Measurements from ENCODE around the gene VDR. TPM values are rescaled to one million over a fixed set of nuclear protein-coding genes. Genes with fewer than 3 reads are reported as not detected.

VDR gene
- total RNA-seq, 2 experiments from 2014 or later: 62.9 to 65.5 TPM

GRCh38 chr12:47886510-47887240 is 18.1 kb downstream of the VDR start:
- DNase-seq: no peak
- ChIA-PET POLR2A (interaction anchor here (1.3 to 12.6 kb wide), 4 partner anchors 8 to 54 kb away, joined by 3 to 205 read pairs (median 44); partner anchors contain the start of gene VDR), CTCF (interaction anchor here (0.6 to 5.7 kb wide), 14 partner anchors 9 to 271 kb away, joined by 3 to 28 read pairs (median 4); partner anchors contain the start of genes ASB8 and VDR)
- H3K9me3 Mint-ChIP-seq: no peaks in the 10 kb centered on the region
- no peak overlapping the region for H3K4me3 Mint-ChIP-seq
- H3K27me3 Mint-ChIP-seq: no peaks in the 10 kb centered on the region
- peaks cover 67% of the 10 kb centered on the region for H3K36me3 Mint-ChIP-seq (ENCODE audit: low read depth)
- H3K27ac Mint-ChIP-seq: peak overlapping the region; percentile 98
- H3K4me1 Mint-ChIP-seq: peaks cover 94% of the 10 kb centered on the region

- no peak for DNase-seq
- Mint-ChIP-seq H3K27ac (peak overlapping the region; percentile 98), H3K4me3 (peak overlapping the region; percentile 13), H3K4me1 (peaks cover 92% of the 10 kb centered on the region), H3K9me3 (no peaks in the 10 kb centered on the region), H3K27me3 (no peaks in the 10 kb centered on the region), H3K36me3 (ENCODE audit: low read depth) (peaks cover 65% of the 10 kb centered on the region)
- POLR2A ChIA-PET: interaction anchor here (0.8 to 12.6 kb wide), 10 partner anchors 8 to 669 kb away, joined by 3 to 205 read pairs (median 6); partner anchors contain the start of genes HDAC7 and VDR
- CTCF ChIA-PET: interaction anchor here (0.8 to 5.7 kb wide), 18 partner anchors 8 to 272 kb away, joined by 3 to 28 read pairs (median 5); partner anchors contain the start of genes ASB8, TMEM106C and VDR
Observed at GRCh38 chr12:47885566-47885965, 19.2 kb downstream of the VDR start.

- no peaks in the 10 kb centered on the region for H3K27me3 Mint-ChIP-seq
- peaks cover 66% of the 10 kb centered on the region for H3K36me3 Mint-ChIP-seq (ENCODE audit: low read depth)
- peak overlapping the region; percentile 13 for H3K4me3 Mint-ChIP-seq
Observed at GRCh38 chr12:47885012-47885501, 19.7 kb downstream of the VDR start.

GRCh38 chr12:47884501-47884900 is 20.3 kb downstream of the VDR start:
- POLR2A ChIA-PET: interaction anchor here (1.0 to 12.6 kb wide), 14 partner anchors 9 to 222 kb away, joined by 3 to 205 read pairs (median 5); partner anchors contain the start of genes HDAC7, SENP1, TMEM106C and VDR
- Mint-ChIP-seq H3K4me3 (peak overlapping the region; percentile 13), H3K4me1 (peaks cover 88% of the 10 kb centered on the region), H3K9me3 (no peaks in the 10 kb centered on the region), H3K27me3 (no peaks in the 10 kb centered on the region), H3K27ac (peak overlapping the region; percentile 98), H3K36me3 (ENCODE audit: low read depth) (peaks cover 66% of the 10 kb centered on the region)
- DNase-seq: no peak
- CTCF ChIA-PET: interaction anchor here (0.6 to 5.7 kb wide), 17 partner anchors 9 to 142 kb away, joined by 3 to 28 read pairs (median 5); partner anchors contain the start of genes TMEM106C and VDR

More at GRCh38 chr12:47885012-47885501, 19.7 kb downstream of the VDR start:
- H3K9me3 Mint-ChIP-seq: no peaks in the 10 kb centered on the region
- DNase-seq: peak; percentile 82
- POLR2A ChIA-PET: interaction anchor here (0.8 to 12.6 kb wide), 13 partner anchors 9 to 669 kb away, joined by 3 to 205 read pairs (median 4); partner anchors contain the start of genes HDAC7, TMEM106C and VDR
- H3K4me1 Mint-ChIP-seq: peaks cover 92% of the 10 kb centered on the region
- H3K27ac Mint-ChIP-seq: peak overlapping the region; percentile 98
- CTCF ChIA-PET: interaction anchor here (0.8 to 5.7 kb wide), 14 partner anchors 9 to 272 kb away, joined by 3 to 28 read pairs (median 6); partner anchors contain the start of genes ASB8, TMEM106C and VDR

GRCh38 chr12:47883663-47884195 is 21.1 kb downstream of the VDR start:
- Mint-ChIP-seq H3K36me3 (ENCODE audit: low read depth) (peaks cover 65% of the 10 kb centered on the region), H3K9me3 (no peaks in the 10 kb centered on the region), H3K27ac (peak overlapping the region; percentile 98), H3K27me3 (no peaks in the 10 kb centered on the region), H3K4me1 (peaks cover 84% of the 10 kb centered on the region), H3K4me3 (peak overlapping the region; percentile 80)
- ChIA-PET POLR2A (interaction anchor here (0.7 to 12.6 kb wide), 21 partner anchors 8 to 223 kb away, joined by 3 to 205 read pairs (median 5); partner anchors contain the start of genes HDAC7, RPAP3, SENP1 and TMEM106C), CTCF (interaction anchor here (0.6 to 5.7 kb wide), 17 partner anchors 9 to 142 kb away, joined by 3 to 28 read pairs (median 5); partner anchors contain the start of genes TMEM106C and VDR)
- no peak for DNase-seq

GRCh38 chr12:47882781-47883546 is 21.8 kb downstream of the VDR start:
- H3K36me3 Mint-ChIP-seq (ENCODE audit: low read depth): peaks cover 69% of the 10 kb centered on the region
- peak overlapping the region; percentile 80 for H3K4me3 Mint-ChIP-seq
- DNase-seq: peak; percentile 59
- H3K27me3 Mint-ChIP-seq: no peaks in the 10 kb centered on the region
- ChIA-PET CTCF (interaction anchor here (0.9 to 5.7 kb wide), 12 partner anchors 11 to 141 kb away, joined by 3 to 28 read pairs (median 5); partner anchors contain the start of genes TMEM106C and VDR), POLR2A (interaction anchor here (0.7 to 12.6 kb wide), 19 partner anchors 9 to 274 kb away, joined by 3 to 205 read pairs (median 4); partner anchors contain the start of genes ASB8, RPAP3, SENP1 and TMEM106C)
- H3K9me3 Mint-ChIP-seq: no peaks in the 10 kb centered on the region
- H3K4me1 Mint-ChIP-seq: peaks cover 83% of the 10 kb centered on the region
- peak overlapping the region; percentile 98 for H3K27ac Mint-ChIP-seq

- DNase-seq: no peak
- H3K27me3 Mint-ChIP-seq: no peaks in the 10 kb centered on the region
- H3K9me3 Mint-ChIP-seq: no peaks in the 10 kb centered on the region
- H3K36me3 Mint-ChIP-seq (ENCODE audit: low read depth): peaks cover 70% of the 10 kb centered on the region
- H3K4me1 Mint-ChIP-seq: peaks cover 80% of the 10 kb centered on the region
- ChIA-PET CTCF (interaction anchor here (2.1 kb wide), 1 partner anchor 21 kb away, joined by 5 read pairs; no protein-coding TSS in a partner anchor), POLR2A (interaction anchor here (1.2 to 12.6 kb wide), 3 partner anchors 9 to 275 kb away, joined by 3 to 205 read pairs (median 4); partner anchors contain the start of genes ASB8 and VDR)
- H3K4me3 Mint-ChIP-seq: peak overlapping the region; percentile 80
- peak overlapping the region; percentile 84 for H3K27ac Mint-ChIP-seq
Observed at GRCh38 chr12:47881826-47882427, 22.9 kb downstream of the VDR start.

- POLR2A ChIA-PET: interaction anchor here (1.6 to 12.6 kb wide), 3 partner anchors 10 to 20 kb away, joined by 4 to 205 read pairs (median 6); partner anchors contain the start of gene VDR
- peak overlapping the region; percentile 23 for H3K4me3 Mint-ChIP-seq
Observed at GRCh38 chr12:47881051-47881450, 23.7 kb downstream of the VDR start.

GRCh38 chr12:47878918-47879481 is 25.8 kb downstream of the VDR start:
- Mint-ChIP-seq H3K9me3 (no peaks in the 10 kb centered on the region), H3K27ac (no peak overlapping the region), H3K36me3 (ENCODE audit: low read depth) (peaks cover 80% of the 10 kb centered on the region), H3K27me3 (no peaks in the 10 kb centered on the region), H3K4me1 (peaks cover 73% of the 10 kb centered on the region), H3K4me3 (no peak overlapping the region)
- ChIA-PET CTCF (interaction anchor here (1.4 to 2.7 kb wide), 3 partner anchors 10 to 70 kb away, joined by 3 to 19 read pairs (median 4); no protein-coding TSS in a partner anchor), POLR2A (interaction anchor here (1.1 to 1.2 kb wide), 2 partner anchors 17 to 26 kb away, joined by 3 to 4 read pairs; partner anchors contain the start of gene VDR)
- DNase-seq: no peak

More at GRCh38 chr12:47881051-47881450, 23.7 kb downstream of the VDR start:
- no peak for DNase-seq
- Mint-ChIP-seq H3K4me1 (peaks cover 80% of the 10 kb centered on the region), H3K27ac (no peak overlapping the region), H3K27me3 (no peaks in the 10 kb centered on the region), H3K9me3 (no peaks in the 10 kb centered on the region), H3K36me3 (ENCODE audit: low read depth) (peaks cover 71% of the 10 kb centered on the region)
- CTCF ChIA-PET: interaction anchor here (1.0 to 2.7 kb wide), 3 partner anchors 12 to 67 kb away, joined by 3 to 19 read pairs (median 10); no protein-coding TSS in a partner anchor

- CTCF ChIA-PET: no interaction called here
- Mint-ChIP-seq H3K27me3 (no peaks in the 10 kb centered on the region), H3K4me3 (no peak overlapping the region), H3K36me3 (ENCODE audit: low read depth) (peaks cover 85% of the 10 kb centered on the region), H3K4me1 (peaks cover 67% of the 10 kb centered on the region), H3K27ac (no peak overlapping the region), H3K9me3 (no peaks in the 10 kb centered on the region)
- POLR2A ChIA-PET: interaction anchor here (1.1 to 1.2 kb wide), 2 partner anchors 16 to 26 kb away, joined by 3 to 4 read pairs; partner anchors contain the start of gene VDR
- no peak for DNase-seq
Observed at GRCh38 chr12:47878293-47878917, 26.4 kb downstream of the VDR start.

GRCh38 chr12:47877081-47877480 is 27.7 kb downstream of the VDR start:
- DNase-seq: no peak
- no peak overlapping the region for H3K27ac Mint-ChIP-seq
- no peak overlapping the region for H3K4me3 Mint-ChIP-seq
- no peaks in the 10 kb centered on the region for H3K9me3 Mint-ChIP-seq
- ChIA-PET CTCF (no interaction called here), POLR2A (no interaction called here)
- no peaks in the 10 kb centered on the region for H3K27me3 Mint-ChIP-seq
- H3K36me3 Mint-ChIP-seq (ENCODE audit: low read depth): peaks cover 88% of the 10 kb centered on the region
- H3K4me1 Mint-ChIP-seq: peaks cover 65% of the 10 kb centered on the region

Data from activated CD4-positive, alpha-beta memory T cell treated with anti-CD3 and anti-CD28 coated beads, Interleukin-2, amount 10 ng/mL, durations not matched to agents 7 days and 5 days (primary cell).